HL-60 (cell line): ENCODE measurements around the gene LEAP2.

Experiments used
- GABPA ChIP-seq: IDR thresholded peaks from 2 replicates; pipeline ENCODE4 v1.6.1; 2012; ENCODE audit warnings: low read depth
- POLR2AphosphoS5 ChIP-seq: IDR thresholded peaks from 2 replicates; pipeline ENCODE4 v1.6.1; 2012; ENCODE audit warnings: low read depth
- SPI1 ChIP-seq: IDR thresholded peaks from 2 replicates; pipeline ENCODE4 v1.6.1; 2012; ENCODE audit warnings: low read depth, mild to moderate bottlenecking, borderline replicate concordance
- TF ChIP-seq, protein P1 (sequence below): IDR thresholded peaks from one replicate; pipeline ENCODE4 v1.5.1; 2011; ENCODE audit warnings: low read length, control low read depth, inconsistent platforms; ENCODE audit not compliant: insufficient read depth
- TF ChIP-seq, protein P2 (sequence below): IDR thresholded peaks from 2 replicates; pipeline ENCODE4 v1.6.1; 2012; ENCODE audit warnings: low read depth; ENCODE audit not compliant: insufficient replicate concordance

DNA sequence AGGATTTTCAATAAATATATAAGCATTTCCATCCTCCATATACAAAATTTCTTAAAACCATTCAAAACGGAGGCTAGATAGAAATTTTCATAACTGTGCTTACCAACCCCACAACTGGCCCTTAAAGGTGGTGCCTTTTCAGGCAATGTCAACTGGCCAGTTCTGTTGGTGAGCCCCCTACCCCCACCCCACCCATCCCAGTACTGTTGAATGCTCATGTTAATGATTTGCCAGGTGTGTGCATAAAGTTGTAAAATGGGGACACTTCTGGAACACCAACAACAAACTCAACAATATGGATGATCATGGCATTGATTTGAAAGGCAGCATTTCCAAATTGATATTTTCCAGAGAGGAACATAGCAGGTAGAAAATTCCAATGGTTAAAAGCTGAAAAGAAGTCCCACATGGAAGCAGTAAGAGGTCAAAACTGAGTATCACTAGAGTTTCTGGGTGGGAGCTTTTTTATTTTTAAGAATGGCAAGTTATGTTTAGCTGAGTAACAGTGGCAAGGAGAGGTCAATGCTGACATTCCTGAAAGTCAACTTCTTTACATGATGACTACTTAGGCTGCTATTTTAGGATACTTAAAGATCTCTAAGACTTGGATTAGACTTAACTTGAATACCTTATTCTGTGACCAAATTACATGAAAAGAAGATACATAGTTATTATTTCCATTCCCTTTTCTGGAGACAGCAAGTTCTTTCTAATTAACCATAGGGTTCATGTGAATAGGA, 2.7 kb downstream of the LEAP2 start:
- TF ChIP-seq, protein P1, sequence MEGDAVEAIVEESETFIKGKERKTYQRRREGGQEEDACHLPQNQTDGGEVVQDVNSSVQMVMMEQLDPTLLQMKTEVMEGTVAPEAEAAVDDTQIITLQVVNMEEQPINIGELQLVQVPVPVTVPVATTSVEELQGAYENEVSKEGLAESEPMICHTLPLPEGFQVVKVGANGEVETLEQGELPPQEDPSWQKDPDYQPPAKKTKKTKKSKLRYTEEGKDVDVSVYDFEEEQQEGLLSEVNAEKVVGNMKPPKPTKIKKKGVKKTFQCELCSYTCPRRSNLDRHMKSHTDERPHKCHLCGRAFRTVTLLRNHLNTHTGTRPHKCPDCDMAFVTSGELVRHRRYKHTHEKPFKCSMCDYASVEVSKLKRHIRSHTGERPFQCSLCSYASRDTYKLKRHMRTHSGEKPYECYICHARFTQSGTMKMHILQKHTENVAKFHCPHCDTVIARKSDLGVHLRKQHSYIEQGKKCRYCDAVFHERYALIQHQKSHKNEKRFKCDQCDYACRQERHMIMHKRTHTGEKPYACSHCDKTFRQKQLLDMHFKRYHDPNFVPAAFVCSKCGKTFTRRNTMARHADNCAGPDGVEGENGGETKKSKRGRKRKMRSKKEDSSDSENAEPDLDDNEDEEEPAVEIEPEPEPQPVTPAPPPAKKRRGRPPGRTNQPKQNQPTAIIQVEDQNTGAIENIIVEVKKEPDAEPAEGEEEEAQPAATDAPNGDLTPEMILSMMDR = no peak
- TF ChIP-seq POLR2AphosphoS5 (no peak), GABPA (no peak), SPI1 (no peak)
- TF ChIP-seq, protein P2, sequence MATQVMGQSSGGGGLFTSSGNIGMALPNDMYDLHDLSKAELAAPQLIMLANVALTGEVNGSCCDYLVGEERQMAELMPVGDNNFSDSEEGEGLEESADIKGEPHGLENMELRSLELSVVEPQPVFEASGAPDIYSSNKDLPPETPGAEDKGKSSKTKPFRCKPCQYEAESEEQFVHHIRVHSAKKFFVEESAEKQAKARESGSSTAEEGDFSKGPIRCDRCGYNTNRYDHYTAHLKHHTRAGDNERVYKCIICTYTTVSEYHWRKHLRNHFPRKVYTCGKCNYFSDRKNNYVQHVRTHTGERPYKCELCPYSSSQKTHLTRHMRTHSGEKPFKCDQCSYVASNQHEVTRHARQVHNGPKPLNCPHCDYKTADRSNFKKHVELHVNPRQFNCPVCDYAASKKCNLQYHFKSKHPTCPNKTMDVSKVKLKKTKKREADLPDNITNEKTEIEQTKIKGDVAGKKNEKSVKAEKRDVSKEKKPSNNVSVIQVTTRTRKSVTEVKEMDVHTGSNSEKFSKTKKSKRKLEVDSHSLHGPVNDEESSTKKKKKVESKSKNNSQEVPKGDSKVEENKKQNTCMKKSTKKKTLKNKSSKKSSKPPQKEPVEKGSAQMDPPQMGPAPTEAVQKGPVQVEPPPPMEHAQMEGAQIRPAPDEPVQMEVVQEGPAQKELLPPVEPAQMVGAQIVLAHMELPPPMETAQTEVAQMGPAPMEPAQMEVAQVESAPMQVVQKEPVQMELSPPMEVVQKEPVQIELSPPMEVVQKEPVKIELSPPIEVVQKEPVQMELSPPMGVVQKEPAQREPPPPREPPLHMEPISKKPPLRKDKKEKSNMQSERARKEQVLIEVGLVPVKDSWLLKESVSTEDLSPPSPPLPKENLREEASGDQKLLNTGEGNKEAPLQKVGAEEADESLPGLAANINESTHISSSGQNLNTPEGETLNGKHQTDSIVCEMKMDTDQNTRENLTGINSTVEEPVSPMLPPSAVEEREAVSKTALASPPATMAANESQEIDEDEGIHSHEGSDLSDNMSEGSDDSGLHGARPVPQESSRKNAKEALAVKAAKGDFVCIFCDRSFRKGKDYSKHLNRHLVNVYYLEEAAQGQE = no peak
